ENCODE data around the gene ATXN1. TPM values are rescaled to one million over a fixed set of nuclear protein-coding genes. Genes with fewer than 3 reads are reported as not detected.

ATXN1 gene
- total and polyA plus RNA-seq, 2 of the 13 experiments (the other 11 are each of a cell fraction or from before 2014, with no cell fraction given): 20.7 to 39.5 TPM

GRCh38 chr6:16733085-16733484 lies 28.2 kb downstream of the ATXN1 start:
- H3K79me2 ChIP-seq (ENCODE audit: insufficient read depth, low read length): peaks cover 36% of the 10 kb centered on the region
- CTCF ChIA-PET (ENCODE audit: low intra/inter-chr PET ratio, low total read pairs): no interaction called here

More at GRCh38 chr6:16733085-16733484, 28.2 kb downstream of the ATXN1 start:
- no peak overlapping the region for H3K4me3 ChIP-seq (replicated peaks in 1 of 3; ENCODE audit: insufficient read depth in 1 of 3, low read depth in 2 of 3, low read length in 3 of 3)
- no peak overlapping the region for H2AFZ ChIP-seq (ENCODE audit: low read length)
- no TSS peak for BruUV-seq (replicated peaks)
- H4K20me1 ChIP-seq (ENCODE audit: insufficient read depth, low read length): no peaks in the 10 kb centered on the region
- TF ChIP-seq GTF3A (CRISPR knock-in tag; conservative IDR thresholded peaks at IDR 0.05) (no peak), FOXK1 (CRISPR knock-in tag; IDR thresholded peaks at IDR 0.05; ENCODE audit: borderline replicate concordance, low read depth) (no peak), ISX (CRISPR knock-in tag; conservative IDR thresholded peaks at IDR 0.05) (no peak), ARNT (IDR thresholded peaks at IDR 0.05) (no peak), ZNF770 (CRISPR knock-in tag; IDR thresholded peaks at IDR 0.05) (peak; percentile 70), ZNF75D (CRISPR knock-in tag; IDR thresholded peaks at IDR 0.05; ENCODE audit: borderline replicate concordance) (no peak)
- H3K9ac ChIP-seq (ENCODE audit: insufficient read depth, low read depth, low read length): no peak overlapping the region
- in situ Hi-C loops (cut with HindIII; ENCODE audit: extremely low pct_ligation_motif_present, low pct_unique_long_range_greater_than_20kb) (no loop called here), intact Hi-C loops (cut with micrococcal nuclease; ENCODE audit: unreplicated experiment) (no loop called here)
- no peak for DNase-seq (ENCODE audit: low spot score)
- peak overlapping the region; percentile 8 for H3K27ac ChIP-seq (ENCODE audit: extremely low read length, insufficient read depth, low read length)
- no peak for FAIRE-seq
- ATAC-seq: no peak
- WGBS (ENCODE audit: low lambda C conversion rate): 98% methylated on average over 6 of the region's 6 CpGs
- H3K9me3 ChIP-seq (ENCODE audit: low read length): no peaks in the 10 kb centered on the region
- H3K36me3 ChIP-seq (replicated peaks in 1 of 2; ENCODE audit: control insufficient read depth in 1 of 2, insufficient read depth in 2 of 2, low read length in 2 of 2): peaks cover under 1 to 4% of the 10 kb centered on the region in 2 experiments; a peak in 3 of 5 replicates
- H3K27me3 ChIP-seq (ENCODE audit: control insufficient read depth in 1 of 2, insufficient read depth in 2 of 2, low read length in 2 of 2): no peaks in the 10 kb centered on the region
- peaks cover 98% of the 10 kb centered on the region for H3K4me1 ChIP-seq (ENCODE audit: insufficient read depth, low read length)
- POLR2A ChIA-PET: interaction anchor here (2.0 kb wide), 1 partner anchor 14 kb away, joined by 4 read pairs; no protein-coding TSS in a partner anchor
- H3K4me2 ChIP-seq (ENCODE audit: low read depth, low read length): no peak overlapping the region
